NCI-H748 (cell line): ENCODE measurements around the gene BICC1.

Experiments used
- DNase-seq: peaks from one replicate; lab custom pipeline; 2025; ENCODE audit not compliant: unreplicated experiment; lab: John Stamatoyannopoulos, UW

BICC1 gene

GRCh38 chr10:58642283-58642682, 129.6 kb downstream of the BICC1 start:
- no peak for DNase-seq

GRCh38 chr10:58642916-58643428, 130.3 kb downstream of the BICC1 start:
- DNase-seq = no peak

GRCh38 chr10:58644311-58644710, 131.6 kb downstream of the BICC1 start:
- no peak for DNase-seq

- DNase-seq = no peak
These were observed 132.9 kb downstream of the BICC1 start for GRCh38 chr10:58645416-58646146.

GRCh38 chr10:58647376-58648112, 134.9 kb downstream of the BICC1 start:
- no peak for DNase-seq

- no peak for DNase-seq
These were observed 135.5 kb downstream of the BICC1 start for GRCh38 chr10:58648131-58648530.

- DNase-seq = peak; percentile 75
These were observed 138.4 kb downstream of the BICC1 start for GRCh38 chr10:58651040-58651439.

- no peak for DNase-seq
These were observed 139.1 kb downstream of the BICC1 start for GRCh38 chr10:58651742-58652141.

GRCh38 chr10:58653139-58653538, 140.5 kb downstream of the BICC1 start:
- no peak for DNase-seq

- no peak for DNase-seq
These were observed 148.0 kb downstream of the BICC1 start for GRCh38 chr10:58660575-58661255.

GRCh38 chr10:58661336-58661735, 148.7 kb downstream of the BICC1 start:
- no peak for DNase-seq

- no peak for DNase-seq
These were observed 149.2 kb downstream of the BICC1 start for GRCh38 chr10:58661902-58662301.

GRCh38 chr10:58662314-58662713, 149.6 kb downstream of the BICC1 start:
- no peak for DNase-seq

GRCh38 chr10:58665361-58665760, 152.7 kb downstream of the BICC1 start:
- DNase-seq = no peak

- DNase-seq = no peak
These were observed 153.4 kb downstream of the BICC1 start for GRCh38 chr10:58666024-58666423.

GRCh38 chr10:58667658-58668310, 155.1 kb downstream of the BICC1 start:
- no peak for DNase-seq

GRCh38 chr10:58672845-58673244, 160.2 kb downstream of the BICC1 start:
- DNase-seq = no peak

GRCh38 chr10:58674251-58674650, 161.6 kb downstream of the BICC1 start:
- DNase-seq = no peak

GRCh38 chr10:58675321-58675720, 162.6 kb downstream of the BICC1 start:
- DNase-seq = no peak

GRCh38 chr10:58691528-58691927, 178.9 kb downstream of the BICC1 start:
- no peak for DNase-seq

- no peak for DNase-seq
These were observed 181.2 kb downstream of the BICC1 start for GRCh38 chr10:58693919-58694318.
